T-helper 1 cell (primary cell): ENCODE results near the gene DDX5.
"Not testable (repeated sequence)": the region's sequence is repeated elsewhere in the genome, so short reads cannot be mapped to it uniquely, and the experiment has no call there.

Source experiments
- DNase-seq, 5 donors: peaks; one replicate each; pipeline ENCODE4 v3.0.0-alpha.2; 2012 to 2020

The DDX5 gene

DNA sequence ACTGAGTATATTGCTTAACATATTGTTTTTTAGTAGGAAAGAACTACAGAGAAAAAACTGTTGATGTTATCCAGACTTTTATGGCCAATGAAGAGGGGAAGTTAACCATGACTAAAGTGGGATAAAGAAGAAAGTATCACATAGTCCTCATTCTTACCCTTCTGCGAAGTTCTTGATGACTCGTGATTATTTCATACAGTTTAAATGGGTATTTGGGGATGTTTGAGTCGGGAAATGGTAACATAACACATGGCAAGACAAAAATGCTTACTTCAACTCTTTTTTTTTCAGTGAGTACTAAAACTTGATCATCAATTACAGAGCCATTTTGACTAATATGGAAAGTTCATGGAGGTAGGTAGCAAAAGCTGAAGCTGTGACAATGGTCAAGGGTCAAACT is 14.1 kb downstream of the DDX5 start:
- no peak for DNase-seq

DNA sequence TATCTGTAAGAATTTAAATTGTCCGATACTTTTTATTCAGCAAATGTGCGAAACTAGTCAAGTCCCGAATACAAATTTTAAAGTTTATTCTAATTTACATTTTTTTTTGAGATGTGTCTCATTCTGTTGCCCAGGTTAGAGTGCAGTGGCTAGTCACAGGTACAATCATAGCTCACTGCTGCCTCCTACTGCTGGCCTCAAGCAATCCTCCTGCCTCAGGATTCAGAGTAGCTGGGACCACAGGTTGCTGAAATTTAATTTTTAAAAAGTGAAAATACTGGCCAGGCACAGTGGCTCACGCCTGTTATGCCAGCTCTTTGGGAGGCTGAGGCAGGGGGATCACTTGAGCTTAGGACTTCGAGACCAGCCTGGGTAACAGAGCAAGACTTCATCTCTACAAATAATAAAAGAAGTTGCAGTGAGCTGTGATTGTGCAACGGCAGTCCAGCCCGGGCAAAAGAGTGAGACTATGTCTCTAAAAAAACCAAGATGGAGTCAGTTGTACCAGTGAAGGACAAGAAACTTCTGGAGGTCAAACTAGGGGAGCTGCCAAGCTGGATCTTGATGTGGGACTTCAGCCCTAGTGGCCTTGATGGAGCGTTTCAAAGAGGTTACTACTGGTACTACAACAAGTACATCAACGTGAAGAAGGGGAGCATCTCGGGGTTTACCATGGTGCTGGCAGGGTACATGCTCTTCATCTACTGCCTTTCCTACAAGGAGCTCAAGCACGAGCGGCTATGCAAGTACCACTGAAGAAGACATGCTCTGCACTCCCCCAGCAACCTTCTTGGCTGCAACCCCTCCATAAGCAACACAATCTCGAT is 14.8 kb downstream of the DDX5 start:
- peak in 3 of 5 donors; percentile 22 to 62 (median 27) for DNase-seq

DNA sequence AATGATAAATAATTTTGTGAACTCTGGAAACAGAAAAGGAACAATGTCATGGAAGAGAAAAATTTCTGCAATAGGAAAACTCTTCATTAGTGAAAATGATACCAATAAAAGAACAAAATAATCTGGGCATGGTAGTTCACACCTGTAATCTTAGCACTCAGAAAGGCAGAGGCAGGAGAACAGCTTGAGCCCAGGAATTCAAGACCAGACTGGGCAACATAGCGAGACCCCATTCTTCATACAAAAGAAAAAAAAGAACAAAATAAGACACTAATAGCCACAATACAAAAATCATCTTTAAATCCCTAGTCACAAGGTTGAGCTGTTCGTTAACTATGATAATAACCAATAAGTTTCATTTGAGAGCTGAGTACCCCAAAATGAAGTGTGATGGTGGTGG is 17.8 kb downstream of the DDX5 start:
- DNase-seq, result no peak

DNA sequence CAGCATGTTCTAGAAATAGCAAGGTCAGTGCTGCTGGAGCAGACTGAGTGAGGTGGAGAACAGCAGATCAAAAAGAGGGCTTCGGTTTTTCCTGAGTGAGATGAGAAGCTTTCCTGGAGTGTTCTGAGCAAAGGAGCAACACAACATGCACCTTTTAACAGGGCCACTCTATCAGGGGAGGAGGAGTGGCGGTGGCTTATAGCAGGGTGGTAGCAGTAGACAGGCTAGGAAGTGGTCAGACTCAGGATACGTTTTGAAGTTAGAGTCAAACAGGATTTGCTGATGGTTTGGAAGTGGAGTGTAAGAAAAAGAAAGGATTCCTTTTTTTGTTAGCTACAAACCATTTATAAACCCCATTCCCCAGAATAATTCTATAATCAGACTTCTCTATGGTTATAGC is 21.7 kb downstream of the DDX5 start:
- DNase-seq, result no peak

DNA sequence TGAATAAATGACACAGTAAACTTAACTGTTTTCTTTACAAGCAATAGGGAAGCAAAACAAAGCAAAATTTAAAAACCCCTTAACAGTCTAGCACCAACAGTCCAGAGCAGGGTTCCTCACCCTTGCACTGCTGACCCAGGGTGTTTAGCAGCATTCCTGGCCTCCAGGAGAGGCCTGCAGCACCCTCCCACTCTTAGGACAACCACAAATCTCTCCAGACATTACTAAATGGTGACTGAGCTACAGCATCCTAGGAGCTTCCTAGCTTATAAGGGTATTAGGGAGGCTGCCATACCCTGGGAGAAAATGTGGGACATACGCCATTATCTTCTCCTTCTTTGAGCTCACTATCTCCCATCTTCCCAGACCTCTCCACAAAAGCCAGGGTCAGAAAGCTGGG is 25.1 kb downstream of the DDX5 start:
- no peak for DNase-seq

DNA sequence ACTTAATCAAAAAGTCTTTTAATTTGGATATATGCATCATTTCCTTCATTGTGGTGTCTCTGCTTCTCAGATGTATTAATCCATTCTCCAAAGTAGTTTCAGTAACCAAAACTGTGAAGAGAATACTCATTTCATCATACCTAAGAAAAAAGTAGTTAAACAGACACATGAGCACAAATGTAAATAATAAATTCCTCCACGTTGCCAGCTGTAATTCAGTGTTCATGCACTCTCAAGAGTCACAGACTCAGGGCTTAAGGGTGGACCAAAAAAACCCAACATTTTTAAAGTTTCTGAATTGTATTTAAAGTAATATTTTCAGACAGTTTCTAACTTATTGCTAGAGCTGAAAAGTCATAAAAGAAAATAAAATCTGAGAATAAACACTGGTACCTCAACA is 28.2 kb downstream of the DDX5 start:
- no peak for DNase-seq

DNA sequence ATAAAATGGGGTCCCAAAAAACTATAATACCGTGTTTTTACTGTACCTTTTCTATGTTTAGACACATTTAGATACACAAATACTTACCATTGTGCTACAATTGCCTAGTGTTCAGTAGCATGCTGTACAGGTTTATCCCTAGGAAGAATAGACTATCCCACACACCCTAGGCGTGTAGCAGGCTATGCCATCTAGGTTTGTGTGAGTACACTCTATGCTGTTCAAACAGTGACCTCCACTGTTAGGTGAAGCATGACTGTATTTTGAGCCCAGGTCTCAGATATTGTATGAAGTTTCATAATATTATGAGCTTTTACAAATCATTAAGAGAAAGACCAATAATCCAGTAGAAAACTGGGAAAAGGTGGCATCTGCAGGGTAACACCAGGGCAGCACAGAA is 33.5 kb downstream of the DDX5 start:
- DNase-seq, result no peak

DNA sequence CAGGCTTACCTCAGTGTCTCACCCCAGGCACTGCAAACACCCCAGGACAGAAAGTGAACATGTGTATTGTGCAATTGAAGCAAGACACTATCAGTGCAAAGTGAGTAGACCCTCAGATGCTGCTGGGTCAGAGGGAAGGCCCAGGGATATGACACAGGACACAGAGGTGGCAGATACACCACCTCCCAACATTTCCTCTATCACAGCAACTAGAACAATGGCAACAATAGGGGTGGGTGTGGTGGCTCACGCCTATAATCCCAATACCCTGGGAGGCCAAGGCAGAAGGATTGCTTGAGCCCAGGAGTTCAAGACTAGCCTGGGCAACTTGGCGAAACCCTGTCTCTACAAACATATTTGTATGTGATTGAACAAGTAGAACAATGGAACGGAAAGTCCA is 34.6 kb downstream of the DDX5 start:
- DNase-seq, result no peak

DNA sequence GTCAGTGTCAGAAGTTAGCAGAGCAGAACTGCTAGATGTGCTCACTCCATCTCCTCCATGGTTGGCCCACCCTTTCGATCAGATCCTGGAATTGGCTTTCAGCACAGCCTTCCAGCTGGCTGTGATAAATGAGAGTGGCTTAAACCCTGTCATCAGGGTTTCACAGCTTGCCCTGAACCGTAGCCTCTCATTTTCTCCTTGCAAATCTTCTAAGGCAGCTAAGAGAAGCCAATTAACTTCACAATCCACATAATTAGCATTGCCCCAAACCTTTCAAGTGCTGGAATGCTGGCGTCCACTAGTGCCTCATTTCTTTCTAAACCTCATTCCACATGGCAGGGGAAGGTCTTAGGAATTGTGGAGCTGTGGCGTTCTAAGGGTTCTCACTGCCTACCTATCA is 35.5 kb downstream of the DDX5 start:
- DNase-seq, result no peak

DNA sequence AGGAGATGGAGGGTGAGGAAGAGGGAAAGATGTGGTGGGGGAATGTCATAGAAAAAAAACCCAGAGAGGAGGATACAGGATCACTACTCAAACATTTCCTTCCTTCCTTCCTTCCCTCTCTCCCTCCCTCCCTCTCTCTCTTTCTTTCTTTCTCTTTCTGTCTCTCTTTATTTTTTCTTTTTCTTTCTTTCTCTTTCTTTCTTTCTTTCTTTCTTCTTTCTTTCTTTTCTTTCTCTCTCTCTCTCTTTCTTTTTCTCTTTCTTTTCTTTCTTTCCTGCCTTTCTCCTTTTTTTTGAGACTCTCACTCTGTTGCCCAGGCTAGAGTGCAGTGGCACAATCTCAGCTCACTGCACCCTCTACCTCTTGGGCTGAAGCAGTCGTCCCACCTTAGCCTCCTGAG is 39.3 kb downstream of the DDX5 start:
- DNase-seq, result not testable (repeated sequence)

DNA sequence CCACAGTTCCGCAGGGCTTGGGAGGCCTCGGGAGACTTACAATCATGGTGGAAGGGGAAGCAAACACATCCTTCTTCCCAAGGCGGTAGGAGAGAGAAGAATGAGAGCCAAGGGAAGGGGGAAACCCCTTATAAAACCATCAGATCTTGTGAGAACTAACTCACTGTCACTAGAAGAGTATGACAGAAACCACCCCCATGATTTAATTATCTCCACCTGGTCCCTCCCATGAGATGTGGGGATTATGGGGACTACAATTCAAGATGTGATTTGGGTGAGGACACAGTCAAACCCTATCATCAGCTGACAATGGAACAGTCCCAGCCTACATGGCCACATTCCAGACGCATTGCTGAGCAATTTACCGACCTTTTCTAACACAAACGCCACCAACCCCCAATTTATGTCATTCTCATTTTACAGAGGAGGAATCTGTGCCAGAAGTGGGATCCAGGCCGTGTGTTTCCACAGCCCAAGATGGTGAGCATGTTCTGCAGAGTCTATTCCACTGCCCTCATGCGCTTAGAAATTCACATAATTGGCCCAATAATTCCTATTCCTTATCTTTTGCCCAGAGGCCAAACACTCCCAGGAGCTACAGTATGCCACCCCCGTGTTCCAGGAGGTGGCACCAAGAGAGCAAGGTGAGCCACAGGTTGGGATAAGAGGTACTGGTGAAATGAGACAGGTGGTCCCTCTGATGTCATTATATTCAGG is 39.9 kb downstream of the DDX5 start:
- DNase-seq, result no peak

DNA sequence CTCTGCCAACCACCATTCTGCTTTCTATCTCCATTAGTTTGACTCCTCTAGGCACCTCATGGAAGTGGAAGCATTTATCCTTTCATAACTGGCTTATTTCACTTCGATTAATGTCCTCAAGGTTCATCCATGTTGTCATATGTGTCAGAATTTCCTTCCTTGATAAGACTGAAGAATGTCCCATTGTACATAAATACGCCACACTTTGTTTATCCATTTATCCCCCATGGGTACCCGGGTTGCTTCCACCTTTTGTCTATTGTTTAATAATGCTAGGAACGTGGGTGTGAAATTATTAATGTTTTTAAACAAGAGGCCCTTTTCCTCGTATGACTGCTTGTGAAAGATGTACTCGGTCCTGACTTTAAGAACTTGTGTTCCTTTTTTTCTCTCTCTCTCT is 44.3 kb downstream of the DDX5 start:
- DNase-seq, result no peak

DNA sequence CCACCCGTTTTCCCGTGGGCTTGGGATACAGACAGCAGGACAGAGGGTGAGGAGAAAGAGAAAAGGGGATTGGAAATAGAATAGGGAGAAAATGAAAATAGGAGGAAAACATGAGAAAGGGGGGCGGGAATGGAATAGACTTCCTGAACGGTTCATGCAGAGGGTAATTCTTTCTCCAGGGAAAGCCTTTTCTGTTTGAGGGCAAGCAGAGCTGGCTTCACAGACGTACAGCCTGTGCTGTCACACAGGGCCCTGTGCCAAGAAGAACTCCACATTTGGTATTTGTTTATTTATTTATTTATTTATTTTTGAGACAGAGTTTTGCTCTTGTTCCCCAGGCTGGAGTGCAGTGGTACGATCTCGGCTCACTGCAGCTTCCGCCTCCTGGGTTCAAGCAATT is 45.1 kb downstream of the DDX5 start:
- DNase-seq, result no peak

DNA sequence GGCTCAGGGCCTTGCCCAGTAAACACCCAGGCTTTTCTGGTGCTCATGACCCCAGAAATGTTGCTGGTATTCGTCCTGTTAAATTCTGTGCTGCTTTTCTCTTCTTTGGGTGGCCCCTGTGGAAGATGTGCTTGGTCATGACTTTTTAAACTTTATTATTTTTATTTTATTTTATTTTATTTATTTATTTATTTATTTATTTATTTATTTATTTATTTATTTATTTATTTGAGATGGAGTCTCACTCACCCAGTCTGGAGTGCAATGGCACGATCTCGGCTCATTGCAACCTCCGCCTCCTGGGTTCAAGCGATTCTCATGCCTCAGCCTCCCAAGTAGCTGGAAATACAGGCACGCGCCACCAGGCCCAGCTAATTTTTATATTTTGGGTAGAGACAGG is 46.3 kb downstream of the DDX5 start:
- not testable (repeated sequence) for DNase-seq

DNA sequence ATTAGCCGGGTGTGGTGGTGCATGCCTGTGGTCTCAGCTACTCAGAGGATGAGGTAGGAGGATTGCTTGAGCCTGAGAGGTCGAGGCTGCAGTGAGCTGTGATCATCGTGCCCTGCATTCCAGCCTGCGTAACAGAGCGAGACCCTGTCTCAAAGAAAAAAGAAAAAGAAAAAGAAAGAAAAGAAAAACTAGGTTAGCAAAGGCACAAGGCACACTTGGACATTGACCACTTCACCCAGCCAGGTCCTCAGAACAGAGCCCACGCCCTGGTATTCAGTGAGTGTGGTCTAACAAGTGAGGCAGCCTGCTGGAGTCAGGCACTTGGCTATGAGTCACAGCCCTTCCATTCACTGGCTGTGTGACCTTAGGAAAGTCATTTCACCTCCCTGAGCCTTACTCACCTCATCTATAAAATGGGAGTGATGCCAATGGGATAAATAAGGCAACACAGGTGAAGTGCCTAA is 46.8 kb downstream of the DDX5 start:
- DNase-seq, result no peak

DNA sequence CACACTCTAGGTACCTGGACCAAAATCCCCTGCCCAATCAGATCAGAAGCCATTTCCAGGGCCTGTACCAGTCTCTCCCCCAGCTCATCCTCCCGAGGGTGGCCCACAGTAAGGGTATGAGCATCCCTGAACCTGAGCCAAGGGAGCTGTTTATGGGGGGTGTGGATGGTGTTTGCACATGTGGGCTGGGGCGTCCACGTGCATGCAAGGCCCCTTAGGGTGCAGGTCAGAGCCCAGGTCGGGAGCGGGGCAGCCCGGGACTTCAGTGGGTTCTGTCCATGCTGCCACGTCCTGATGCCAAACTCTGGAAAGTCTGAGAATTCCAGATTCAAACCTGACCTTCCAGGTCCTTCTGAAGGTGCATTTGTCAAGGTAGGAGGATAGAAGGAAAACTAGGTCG is 47.3 kb downstream of the DDX5 start:
- DNase-seq, result no peak

DNA sequence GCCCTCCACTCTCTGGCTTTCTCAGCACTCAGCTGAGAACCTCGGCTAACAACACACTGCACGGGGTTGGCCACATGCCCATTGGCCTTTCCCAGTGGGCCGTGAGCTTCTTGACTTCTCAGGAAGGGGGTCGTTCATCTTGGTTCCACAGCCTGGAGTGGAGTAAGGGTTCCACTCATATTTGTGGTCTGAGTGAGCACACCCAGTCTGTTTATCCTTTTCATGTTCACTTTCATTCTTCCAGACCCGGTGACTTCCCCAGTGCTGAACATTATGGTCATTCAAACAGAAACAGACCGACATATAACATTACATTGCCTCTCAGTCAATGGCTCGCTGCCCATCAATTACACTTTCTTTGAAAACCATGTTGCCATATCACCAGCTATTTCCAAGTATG is 48.9 kb downstream of the DDX5 start:
- no peak for DNase-seq

DNA sequence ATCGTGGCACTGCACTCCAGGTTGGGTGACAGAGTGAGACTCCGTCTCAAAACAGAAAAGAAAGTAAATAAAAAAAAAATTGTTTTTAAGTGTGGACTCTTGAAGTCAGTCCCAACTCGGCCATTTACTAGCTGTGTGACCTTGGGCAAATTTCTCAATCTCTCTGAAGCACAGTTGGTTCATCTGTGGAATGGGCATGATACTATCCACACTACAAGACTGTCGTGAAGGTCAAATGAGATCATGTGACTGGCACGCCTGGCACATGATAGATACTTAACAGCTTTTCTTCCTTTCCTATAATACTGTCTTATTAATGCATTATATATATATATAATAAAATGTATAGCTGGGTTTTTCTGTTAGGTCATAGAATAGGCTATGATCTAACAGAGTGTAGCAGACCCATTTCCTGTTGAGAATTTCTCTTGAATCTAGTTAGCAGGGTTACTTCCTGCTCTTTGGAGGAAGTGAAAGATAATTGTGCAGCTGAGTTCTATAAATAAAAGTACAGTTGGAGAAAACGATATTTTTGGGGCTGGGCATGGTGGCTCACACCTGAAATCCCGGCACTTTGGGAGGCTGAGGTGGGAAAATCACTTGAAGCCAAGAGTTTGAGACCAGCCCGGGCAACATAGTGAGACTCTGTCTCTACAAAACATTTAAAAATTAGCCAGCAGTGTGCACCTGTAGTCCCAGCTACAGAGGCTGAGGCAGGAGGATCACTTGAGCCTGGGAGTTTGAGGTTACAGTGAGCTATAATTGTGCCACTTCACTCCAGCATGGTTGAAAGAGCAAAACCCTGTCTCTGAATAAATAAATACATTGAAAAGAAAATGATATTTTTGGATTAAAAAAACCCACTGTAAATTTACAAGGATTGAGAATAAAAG is 49.9 kb downstream of the DDX5 start:
- DNase-seq, result peak in 1 of 5 donors; percentile 48

DNA sequence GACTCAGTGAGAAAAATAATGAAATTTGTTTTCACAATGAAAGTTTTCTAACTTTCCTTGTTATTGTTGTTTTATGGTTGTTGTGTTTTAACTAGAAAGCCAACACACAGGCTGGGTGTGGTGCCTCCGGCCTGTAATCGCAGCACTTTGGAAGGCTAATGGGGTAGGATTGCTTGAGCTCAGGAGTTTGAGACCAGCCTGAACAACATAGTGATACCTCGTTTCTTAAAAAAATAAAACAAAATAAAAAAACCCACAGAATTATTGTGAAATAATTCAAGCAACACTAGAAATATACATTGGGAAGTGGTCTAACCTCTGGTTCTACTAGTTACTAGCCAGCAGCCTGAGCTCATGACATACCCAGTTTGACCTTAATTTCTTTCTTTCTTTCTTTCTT is 56.5 kb downstream of the DDX5 start:
- DNase-seq, result no peak

DNA sequence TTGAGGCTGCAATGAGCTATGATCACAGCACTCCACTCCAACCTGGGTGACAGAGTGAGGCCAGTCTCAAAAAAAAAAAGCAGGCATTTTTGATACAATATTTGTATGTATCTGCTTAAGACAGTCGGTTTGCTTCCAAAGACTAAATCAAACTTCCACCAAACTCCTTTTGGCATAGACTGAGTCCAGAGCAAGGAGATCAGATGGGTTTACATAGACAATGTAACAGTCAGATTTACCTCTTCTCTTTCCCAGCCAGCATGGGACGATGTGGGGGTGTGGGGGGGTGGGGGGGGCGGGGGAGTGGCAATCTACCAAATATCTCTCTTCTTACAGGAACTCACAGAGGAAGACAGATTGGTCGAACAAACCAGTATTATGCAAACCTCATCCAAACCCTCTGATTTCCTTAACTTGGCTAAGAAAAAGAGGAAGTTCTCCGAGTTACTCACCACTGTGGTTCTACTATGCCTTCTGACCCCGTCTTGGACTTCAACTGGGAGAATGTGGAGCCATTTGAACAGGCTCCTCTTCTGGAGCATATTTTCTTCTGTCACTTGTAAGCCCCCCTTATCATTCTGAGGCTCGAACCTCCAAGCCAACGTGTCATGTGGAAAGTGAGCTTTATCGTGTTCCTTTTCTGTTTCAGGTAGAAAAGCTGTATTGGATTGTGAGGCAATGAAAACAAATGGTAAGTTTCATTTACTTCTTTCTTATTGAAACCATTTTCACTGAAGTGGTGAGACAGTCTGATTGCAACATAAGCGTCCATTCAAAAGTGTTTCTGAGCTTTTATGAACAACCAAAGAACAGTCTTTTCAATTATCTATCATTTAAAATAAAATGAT is 57.2 kb downstream of the DDX5 start, which contains the start of gene MILR1:
Gene MILR1, plus strand, starts transcription at position 451 of the 848 bp plus-strand sequence. Its CDS starts 54 bp downstream, at position 505.
- DNase-seq, result peak in 1 of 5 donors; percentile 8
